Endometrial microvascular endothelial cells (primary cell): ENCODE results near the gene DTL. TPM values are rescaled to one million over a fixed set of nuclear protein-coding genes. Genes with fewer than 3 reads are reported as not detected.

Experiments used
- in situ Hi-C: cut with HindIII; loops from 2 replicates; pipeline ENCODE4 v1.10.0; 2017; ENCODE audit warnings: low sequenced_read_pairs, low pct_unique_long_range_greater_than_20kb; ENCODE audit errors: inconsistent ontology term
- total RNA-seq: library from RNA; depleted of rRNA; stranded (reverse); fragments of >200 nt; gene quantifications from one replicate; pipeline ENCODE4 v1.2.3, GENCODE V29; 2015; ENCODE audit errors: inconsistent ontology term

Gene DTL
- total RNA-seq, 1 donor from 2014 or later: 19.1 TPM

DNA sequence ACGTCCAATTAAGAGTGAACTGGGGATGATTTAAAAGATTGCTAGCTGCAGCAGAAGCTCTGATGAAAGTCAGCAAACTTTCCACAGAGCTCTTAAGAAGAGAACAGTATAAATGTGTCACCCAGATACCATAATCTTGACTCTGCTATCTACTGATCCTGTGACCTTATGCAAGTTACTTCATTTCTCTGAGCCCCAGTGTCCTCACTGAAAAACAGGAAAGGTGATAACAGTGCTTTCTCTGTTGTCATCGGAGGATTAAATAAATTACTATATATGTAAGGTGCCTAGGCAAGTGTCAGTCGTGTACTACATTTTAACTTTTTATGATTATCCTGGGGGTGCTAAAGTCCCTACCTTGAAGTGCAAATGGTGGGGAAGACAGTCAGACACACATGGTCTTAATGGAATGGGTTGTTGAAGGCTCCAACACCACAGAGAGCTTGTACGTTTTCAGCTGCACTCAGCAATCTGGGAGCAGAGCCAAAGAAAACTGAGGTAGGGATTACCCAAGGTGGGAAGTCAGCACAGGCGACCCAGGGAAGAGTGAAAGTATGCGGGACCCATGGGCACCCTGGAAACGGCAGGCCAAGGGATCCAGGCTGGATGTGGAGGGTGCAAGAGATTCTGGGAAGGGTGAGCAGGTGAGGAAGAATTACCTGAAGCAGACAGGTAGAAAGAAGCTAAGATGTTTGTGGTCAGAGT lies 82.8 kb downstream of the DTL start:
- in situ Hi-C loops: no loop called here

DNA sequence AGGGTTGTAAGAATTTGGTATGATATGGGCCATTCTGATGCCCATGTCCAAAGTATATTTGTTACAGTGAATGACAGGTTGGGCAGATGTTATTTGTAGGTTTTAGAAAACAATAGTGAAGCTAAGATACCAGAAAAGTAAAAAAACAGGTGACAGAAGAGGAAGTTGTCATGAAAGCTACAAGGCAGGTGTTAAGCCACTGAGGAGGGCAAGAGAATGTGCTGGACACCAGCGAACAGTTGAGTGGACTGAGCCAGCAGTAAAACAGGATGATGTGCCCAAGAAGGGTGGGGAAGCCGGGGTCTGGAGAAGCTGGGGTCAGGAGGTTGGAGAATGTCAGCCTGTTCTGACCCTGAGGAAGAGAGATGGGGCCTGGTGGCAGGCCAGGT lies 83.3 kb downstream of the DTL start:
- in situ Hi-C loops: no loop called here

DNA sequence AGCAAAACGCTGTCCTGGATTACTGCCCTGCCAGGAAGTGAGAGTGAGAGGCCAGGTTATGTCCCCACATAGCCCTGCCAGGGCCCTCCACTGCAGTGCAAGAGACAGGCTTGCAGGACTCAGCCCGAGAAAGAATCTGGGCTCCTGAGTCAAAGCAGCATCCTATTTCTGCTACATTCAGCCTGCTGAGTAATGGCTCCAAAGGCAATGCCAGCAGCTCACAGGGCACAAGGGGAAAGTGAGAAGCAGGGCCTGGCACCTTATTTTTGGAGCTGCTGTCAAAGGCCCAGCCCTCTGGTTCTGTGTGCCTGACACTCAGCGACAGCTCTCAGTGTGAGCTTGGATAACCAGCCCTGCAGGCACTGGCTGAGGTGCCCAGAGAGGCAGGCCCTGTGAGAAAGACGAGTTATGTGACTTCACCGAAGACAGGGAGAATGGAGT lies 83.9 kb downstream of the DTL start:
- in situ Hi-C loops: no loop called here

DNA sequence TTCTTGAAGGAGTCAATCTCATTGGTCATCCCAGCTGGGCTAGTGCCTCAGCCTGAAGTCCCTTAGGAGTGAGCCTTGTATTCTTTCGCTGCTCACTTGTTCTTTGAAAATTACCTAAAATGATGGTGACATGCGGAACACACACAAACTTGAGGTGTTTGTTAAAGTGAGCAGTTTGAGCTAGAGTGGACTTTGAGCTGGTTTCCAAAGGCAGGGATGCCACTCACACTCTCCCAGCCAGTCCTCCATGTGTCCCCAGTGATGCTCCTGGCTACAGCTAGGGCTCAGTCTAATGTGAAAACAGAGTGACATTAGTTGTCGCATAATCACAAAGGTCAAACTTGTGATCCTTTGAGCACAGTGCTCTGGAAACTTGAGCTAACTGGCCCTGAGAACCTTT lies 84.3 kb downstream of the DTL start:
- in situ Hi-C loops: no loop called here

DNA sequence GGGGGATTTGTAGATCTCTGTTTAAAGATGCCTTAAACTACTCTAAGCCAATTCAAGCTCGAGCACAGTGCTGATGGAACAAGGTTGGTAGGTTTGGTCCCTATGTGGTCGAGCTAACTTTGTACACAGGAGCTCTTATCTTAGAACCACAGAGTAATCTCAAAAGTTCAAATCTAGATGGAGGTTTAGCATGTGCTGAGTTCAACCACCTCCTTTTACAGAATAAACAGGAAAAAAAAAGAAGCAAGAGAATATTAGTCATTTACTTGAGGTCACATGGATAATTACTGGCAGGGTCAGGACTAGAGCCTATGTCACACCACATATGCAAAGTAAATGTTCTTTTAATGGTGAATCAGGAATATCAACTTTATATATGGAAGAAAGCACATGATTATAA lies 86.2 kb downstream of the DTL start:
- in situ Hi-C loops: no loop called here

DNA sequence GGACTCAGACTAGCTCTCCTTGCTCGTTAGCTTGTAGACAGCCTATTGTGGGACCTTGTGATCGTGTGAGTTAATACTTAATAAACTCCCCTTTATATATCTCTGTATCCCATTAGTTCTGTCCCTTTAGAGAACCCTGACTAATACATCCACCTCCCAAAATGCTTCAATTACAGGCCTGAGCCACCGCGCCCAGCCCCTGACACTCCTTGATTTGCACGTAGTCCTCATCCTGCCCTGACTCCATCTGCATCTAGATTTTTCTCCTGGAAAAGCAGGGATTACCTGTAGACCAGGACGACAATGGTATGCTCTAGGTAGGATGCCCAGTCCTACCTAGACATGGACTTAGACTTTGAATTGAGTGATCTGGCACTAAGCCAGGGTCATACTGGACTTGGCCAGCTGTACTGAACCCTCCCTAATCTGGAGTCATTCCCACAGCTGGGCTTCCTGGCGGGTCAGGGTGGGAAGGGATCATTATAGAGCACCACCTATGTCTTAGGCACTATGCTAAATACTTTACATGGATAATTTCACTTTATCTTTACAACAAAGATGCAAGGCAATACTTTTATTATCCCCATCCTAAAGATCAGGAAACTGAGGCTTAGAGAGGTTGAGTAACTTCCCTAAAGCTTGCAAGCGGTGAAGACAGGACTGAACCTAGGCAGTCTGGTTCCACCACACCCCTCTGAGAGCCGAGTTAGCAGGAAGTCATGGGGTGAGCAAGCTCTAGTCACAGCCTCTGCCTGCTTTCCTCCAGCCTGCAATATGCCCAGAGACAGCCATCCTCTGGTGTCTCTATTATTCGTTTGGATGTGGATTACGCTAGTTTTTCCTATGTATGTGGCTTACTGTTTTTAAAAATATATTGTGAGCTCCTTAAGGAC lies 89.4 kb downstream of the DTL start:
- in situ Hi-C loops: no loop called here

DNA sequence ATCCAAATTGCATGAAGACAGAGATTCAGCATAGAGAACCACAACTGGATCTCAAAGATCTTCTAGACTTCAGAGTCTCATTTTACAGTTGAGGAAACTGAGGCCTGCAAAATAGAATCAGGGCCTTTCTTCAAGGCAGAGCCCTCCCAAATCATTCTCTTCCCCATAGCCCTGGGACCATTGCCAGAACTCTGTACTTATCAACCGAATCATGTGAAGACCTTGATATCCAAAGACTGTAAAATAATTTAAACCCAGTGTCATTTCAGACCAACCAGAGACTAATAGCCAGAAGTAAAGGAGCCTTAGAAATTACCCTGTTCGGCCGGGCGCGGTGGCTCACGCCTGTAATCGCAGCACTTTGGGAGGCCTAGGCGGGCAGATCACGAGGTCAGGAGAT lies 90.1 kb downstream of the DTL start:
- in situ Hi-C loops: no loop called here

DNA sequence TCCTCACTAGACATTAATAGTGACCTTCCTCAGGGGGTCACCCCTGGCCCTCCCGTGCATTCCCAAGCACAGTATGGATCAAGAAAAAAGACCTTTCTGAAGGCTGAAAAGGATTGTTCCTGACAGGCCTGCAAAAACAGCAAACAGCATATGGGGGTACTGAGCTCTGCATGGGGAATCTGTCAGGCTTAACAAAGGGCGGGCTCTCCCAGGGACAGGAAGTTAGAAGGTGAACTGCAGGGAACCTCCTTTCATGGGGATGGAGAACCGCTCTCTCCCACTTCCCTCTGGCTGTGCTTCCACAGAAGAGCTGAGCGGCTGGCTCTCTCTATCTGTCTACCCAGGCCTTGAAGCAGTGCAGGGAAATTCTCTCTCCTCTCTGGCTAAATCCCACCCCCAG lies 91.7 kb downstream of the DTL start:
- in situ Hi-C loops: no loop called here

DNA sequence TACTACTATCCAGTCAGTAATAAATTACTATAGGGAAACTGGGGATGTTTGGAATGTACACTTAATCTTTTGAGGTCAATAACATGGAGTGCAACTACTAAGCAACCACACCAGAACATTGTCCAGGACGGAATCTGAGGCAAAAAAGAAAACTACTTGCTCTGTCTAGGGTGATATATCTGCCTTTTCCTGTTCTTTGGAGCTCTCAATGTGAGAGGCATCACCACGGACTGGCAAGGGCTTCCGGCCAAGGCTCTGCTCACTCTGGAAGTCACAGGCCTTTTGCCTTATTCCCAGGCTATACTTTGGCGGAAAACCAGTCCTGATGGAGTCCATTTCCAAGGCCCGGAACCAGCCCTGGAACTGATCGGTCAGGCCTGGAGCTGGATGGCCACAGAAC lies 94.2 kb downstream of the DTL start:
- in situ Hi-C loops: no loop called here

DNA sequence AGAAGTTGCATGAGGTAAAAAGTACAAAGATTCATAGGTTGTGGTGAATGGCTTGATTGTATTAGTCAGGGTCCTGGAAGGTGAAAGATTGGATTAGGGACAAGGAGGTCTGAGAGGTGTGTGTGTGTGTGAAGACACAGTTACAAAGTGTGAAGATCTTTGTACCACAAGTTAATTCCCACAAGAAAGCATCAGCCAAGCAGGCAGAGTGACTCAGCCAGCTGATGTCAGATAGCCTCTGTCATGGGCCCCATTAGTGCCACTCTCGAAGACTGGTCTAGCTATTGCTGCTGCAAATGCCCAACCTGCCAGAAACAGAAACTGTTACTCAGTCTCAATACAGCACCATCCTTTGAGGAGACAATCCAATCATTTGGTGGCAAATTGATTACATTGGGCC lies 96.5 kb downstream of the DTL start:
- in situ Hi-C loops: no loop called here

DNA sequence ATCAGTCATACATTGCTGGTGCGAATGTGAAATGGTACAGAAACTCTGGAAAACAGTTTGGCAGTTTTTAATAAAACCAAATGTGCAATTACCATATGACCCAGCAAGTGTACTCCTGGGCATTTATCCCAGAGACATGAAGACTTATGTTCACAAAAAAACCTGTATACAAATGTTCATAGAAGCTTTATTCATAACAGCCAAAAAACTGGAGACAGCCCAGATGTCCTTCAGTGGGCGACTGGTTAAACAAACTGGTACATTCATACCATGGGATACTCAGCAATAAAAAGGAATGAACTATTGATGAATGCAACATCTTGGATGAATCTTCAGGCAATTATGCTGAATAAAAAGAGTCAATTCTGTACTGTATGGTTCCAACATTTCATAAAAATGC lies 97.8 kb downstream of the DTL start:
- in situ Hi-C loops: no loop called here

DNA sequence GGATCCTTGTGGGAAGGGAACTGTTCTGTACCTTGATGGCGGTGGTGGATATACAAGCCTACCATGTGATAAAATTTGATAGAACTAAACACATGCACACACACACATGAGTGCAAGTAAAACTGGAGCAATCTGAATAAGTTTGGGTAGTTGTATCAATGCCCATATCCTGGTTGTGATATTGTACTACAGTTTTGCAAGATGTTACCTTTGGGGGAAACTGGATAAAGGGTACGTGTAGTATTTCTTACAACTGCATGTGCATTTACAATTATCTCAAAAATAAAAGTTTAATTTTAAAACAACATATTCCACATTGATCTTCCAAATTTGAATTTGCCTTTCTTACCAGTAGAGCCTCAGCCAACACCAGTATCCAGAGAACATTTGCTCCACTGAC lies 99.6 kb downstream of the DTL start:
- in situ Hi-C loops: no loop called here

DNA sequence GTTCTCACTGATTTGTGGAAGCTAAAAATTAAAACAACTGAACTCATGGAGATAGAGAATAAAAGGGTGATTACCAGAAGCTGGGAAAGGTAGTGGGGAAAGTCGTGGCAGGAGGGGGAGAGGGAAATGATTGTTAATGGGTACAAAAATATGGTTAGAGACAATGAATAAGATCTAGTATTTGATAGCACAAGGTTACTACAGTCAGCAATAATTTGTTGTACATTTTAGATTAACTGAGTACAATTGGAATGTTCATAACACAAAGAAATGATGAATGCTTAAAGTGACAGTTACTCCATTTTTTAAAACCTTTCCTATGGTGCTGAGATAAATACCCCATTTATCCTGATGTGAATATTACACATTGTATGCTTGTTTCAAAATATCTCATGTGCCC lies 102.3 kb downstream of the DTL start:
- in situ Hi-C loops: no loop called here

DNA sequence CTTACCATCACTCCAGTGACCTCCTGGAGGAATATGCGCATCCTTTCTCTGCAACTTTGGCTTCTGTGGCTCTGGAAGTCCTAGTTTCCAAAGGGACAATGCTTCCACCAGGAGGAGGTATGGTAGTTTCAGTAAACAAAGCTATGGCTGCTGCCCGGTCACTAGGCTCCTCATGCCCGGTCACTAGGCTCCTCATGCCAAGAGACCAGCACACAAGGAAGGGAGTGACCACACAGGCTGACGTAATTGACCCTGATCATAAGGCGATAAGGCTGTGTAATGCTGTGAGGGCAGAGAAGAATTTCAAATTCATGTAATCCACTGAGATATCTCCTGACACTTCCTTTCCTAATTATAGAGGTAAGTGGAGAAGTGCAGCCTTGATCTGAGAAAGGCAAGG lies 102.9 kb downstream of the DTL start:
- in situ Hi-C loops: no loop called here

DNA sequence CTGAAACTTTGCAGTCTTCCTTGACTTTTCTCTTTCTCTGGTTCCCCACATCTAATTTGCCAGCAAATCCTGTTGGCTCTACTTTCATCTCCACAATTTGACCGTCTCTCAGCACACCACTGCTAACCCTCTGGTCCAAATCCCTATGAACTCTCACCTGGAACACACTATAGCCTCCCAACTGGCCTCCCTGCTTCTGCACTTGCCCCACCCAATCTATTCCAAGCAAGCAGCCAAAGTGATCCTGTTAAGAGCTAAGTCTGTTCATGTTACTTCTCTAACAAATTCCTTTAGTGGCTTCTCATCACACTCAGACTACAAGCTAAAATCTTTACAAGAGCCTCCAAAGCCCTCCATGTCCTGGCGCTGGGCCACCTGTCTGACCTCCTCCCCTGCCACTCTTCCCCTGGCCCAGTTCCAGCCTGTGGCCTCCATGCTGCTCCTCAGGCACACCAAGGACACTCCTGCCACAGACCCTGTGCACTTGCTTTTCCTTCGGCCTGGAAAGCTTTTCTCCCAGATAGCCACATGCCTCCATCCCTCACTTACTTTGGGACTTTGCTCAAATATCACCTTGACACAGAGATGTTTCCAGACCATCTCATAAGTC lies 104.1 kb downstream of the DTL start:
- in situ Hi-C loops: no loop called here

DNA sequence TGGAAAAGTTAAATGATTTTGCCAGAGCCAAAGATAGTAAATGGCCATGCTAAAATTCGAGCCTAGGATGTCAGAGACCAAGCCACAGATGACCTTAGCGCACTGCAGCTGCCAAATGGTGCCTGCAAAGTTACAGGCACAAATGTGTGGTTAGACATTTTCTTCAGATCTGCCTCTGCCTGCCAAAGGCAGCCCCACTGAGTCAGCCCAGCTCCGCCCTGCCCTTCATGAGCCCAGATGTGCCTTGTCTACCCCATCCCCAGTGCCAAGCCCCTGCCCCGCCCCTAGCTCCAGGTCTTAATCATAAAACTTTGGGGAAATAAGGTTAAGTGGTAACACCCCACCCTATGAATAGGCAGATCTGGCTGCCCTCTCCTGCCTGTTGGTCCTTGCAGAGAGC lies 105.9 kb downstream of the DTL start:
- in situ Hi-C loops: no loop called here

DNA sequence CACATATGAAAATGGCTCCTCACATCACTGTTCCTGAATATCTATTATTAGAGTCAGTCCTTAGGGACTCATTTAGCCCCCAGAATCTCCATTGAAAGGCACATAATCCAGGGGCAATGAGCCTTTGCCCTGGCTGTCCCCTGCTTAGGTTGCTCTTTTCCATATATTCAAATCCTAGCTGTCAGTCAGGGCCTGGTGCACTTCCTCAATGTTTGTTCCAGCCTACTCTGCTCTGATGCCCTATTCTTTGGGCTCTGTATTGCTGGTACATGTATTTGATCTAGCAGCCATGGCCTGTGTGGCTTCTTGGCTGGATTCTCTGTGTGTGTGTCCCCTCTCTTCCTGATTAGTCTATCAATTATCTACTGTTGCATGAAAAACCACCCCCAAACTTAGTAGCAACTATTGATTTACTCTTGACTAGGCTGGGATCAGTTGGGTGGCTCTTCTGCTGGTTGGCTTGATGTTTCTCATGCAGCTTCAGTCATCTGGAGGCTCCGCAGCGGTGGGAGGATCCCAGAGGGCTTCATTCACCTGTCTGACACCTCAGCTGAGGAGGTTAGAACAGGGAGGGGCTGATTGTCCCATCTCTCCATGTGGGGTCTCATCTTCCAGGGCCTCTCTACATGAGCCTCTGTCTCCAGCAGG lies 107.5 kb downstream of the DTL start:
- in situ Hi-C loops: no loop called here

DNA sequence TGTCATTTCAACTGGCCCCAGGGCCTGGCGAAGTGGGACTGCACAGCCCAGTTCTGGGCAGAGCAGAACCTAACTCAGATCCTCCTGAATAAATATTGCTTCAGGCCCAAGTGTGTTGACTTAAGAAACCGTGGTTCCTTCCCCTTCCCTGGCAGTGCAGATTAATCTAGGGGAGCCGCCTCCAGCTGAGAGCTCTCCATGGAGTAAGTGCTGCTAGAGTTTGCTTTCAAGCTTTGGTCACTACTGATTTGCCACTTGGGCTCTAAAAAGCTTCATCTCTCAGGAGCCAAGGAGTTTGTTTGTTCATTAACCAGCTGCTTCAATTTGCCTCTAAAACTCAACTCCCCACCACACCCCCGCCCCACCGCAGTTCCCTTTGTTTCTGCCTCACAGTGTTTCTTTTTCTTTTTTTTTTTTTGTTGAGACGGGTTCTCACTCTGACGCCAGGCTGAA lies 112.1 kb downstream of the DTL start:
- in situ Hi-C loops: no loop called here

DNA sequence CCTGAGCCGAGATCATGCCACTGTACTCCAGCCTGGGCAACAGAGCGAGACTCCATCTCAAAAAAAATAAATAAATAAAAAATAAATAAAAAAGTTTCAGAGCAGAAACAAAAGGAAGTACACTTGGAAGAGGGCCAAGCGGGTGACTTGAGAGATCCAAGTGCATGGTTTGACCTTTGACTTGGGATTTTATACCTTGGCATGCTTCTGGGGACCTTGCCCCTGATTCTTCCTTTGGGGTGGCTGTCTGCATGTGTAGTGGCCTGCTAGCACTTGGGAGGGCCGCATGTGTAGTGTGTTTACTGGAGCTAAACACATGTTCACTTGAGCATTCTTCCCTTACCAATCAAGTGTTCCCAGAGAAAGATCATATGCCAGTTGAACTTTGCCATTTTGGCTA lies 114.0 kb downstream of the DTL start:
- in situ Hi-C loops: no loop called here
